Breast epithelium (tissue), 3 donors: ENCODE results near the gene TBC1D1.

Source experiments
- CTCF ChIP-seq, 3 donors: fragments of 450-650 bp; IDR thresholded peaks; one replicate each; pipeline ENCODE4 v1.5.1; 2016 to 2017; ENCODE audit warnings: antibody characterized with exemption in 3 of 3, mild to moderate bottlenecking in 3 of 3, moderate library complexity in 3 of 3
- POLR2A ChIP-seq: fragments of 450-650 bp; IDR thresholded peaks from one replicate; pipeline ENCODE4 v1.6.1; 2016; ENCODE audit warnings: antibody characterized with exemption, mild to moderate bottlenecking, moderate library complexity
- POLR2AphosphoS5 ChIP-seq, 3 donors: sonication (generic); formaldehyde crosslinking; IDR thresholded peaks; one replicate each; pipeline ENCODE4 v1.6.1; 2017; ENCODE audit warnings: antibody characterized with exemption in 3 of 3

- TF ChIP-seq CTCF (IDR thresholded peaks at IDR 0.05) (no peak), POLR2AphosphoS5 (IDR thresholded peaks at IDR 0.05) (no peak), POLR2A (no peak)
Measured at GRCh38 chr4:37981844-37982720, 91.2 kb downstream of the TBC1D1 start.
